HG03280 (cell line): ENCODE measurements around the gene TMEM59.

Source experiments
- ATAC-seq: cut with Tn5 transposase; IDR thresholded peaks from one replicate; pipeline ENCODE4 v1.9.1; 2021; ENCODE audit warnings: mild to moderate bottlenecking, moderate library complexity; ENCODE audit not compliant: unreplicated experiment

The TMEM59 gene

GRCh38 chr1:53986458-53986857 is 66.5 kb downstream of the TMEM59 start:
- ATAC-seq: no peak

DNA sequence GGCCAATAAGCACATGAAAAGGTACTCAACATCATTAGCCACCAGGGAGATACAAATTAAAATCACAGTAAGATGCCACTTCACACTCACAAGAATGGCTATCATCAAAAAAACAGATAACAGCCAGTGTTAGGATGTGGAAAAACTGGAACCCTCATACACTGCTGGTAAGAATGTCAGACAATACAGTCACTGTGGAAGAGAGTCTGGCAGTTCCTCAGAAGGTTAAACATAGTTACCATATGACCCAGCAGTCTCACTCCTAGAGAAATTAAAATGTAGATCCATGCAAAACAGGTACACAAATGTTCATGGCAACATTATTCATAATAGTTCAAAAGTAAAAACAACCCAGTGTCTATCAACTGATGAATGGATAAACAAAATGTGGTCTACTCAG is 68.3 kb downstream of the TMEM59 start:
- no peak for ATAC-seq

GRCh38 chr1:53982763-53983104 is 70.3 kb downstream of the TMEM59 start:
- ATAC-seq: no peak

DNA sequence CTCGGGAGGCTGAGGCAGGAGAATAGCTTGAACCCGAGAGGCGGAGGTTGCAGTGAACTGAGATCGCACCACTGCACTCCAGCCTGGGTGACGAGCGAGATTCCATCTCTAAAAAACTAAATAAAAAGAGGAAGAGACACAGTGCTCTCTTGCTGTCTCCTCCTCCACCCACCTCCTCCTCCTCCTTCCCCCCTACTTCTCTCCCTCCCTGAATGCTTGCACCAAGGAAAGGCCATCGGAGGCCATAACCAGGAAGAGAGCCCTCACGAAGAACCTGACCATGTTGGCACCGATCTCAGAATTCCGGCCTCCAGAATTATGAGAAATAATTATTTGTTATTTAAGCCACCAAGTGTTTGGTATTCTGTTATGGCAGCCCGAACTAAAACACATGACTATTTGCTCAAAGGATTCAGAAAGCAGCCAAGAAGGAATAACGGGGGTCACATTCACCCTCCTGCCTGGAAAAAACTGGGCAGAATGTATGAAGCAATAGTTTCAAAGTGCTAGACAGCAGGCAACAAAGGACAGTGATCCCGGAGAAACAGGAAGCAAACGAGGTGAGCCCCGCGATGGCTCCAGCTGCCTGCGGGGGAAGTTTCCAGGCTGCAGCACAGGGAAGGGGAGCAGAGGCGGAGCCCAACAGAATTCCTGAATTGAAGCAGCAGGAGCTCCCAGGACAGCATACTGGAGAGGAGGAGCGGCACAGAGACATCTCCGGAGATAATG is 70.8 kb downstream of the TMEM59 start:
- ATAC-seq: no peak

GRCh38 chr1:53981220-53981619 is 71.8 kb downstream of the TMEM59 start:
- no peak for ATAC-seq

- ATAC-seq: no peak
Measured at GRCh38 chr1:53979712-53980450, 73.1 kb downstream of the TMEM59 start.
